Kidney epithelial cell (primary cell): Measurements from ENCODE around the gene RUBCN. TPM values are rescaled to one million over a fixed set of nuclear protein-coding genes. Genes with fewer than 3 reads are reported as not detected.
"Not testable (repeated sequence)": the region's sequence is repeated elsewhere in the genome, so short reads cannot be mapped to it uniquely, and the experiment has no call there.

Experiments used
- DNase-seq: peaks from one replicate; pipeline ENCODE4 v3.0.0-alpha.2; 2010; ENCODE audit warnings: low read depth
- H3K27me3 ChIP-seq: 2 replicates; pipeline ENCODE4 v1.6.0; 2011; ENCODE audit warnings: low read length; ENCODE audit not compliant: control insufficient read depth, insufficient read depth
- H3K36me3 ChIP-seq: 2 replicates; pipeline ENCODE4 v1.5.1; 2011; ENCODE audit warnings: low read length; ENCODE audit not compliant: control insufficient read depth, insufficient read depth
- H3K4me3 ChIP-seq: 2 replicates; pipeline ENCODE4 v1.5.1; 2011; ENCODE audit warnings: low read depth, mild to moderate bottlenecking, control low read depth, low read length
- total RNA-seq: library from RNA; depleted of rRNA; stranded (reverse); fragments of >200 nt; gene quantifications from 2 replicates; pipeline ENCODE4 v1.2.3, GENCODE V29; 2015
- TF ChIP-seq, protein P1 (sequence below): IDR thresholded peaks from 2 replicates; pipeline ENCODE4 v1.5.1; 2011; ENCODE audit warnings: mild to moderate bottlenecking, moderate library complexity, low read length, control low read depth, inconsistent platforms; ENCODE audit not compliant: insufficient read depth, poor library complexity, severe bottlenecking

RUBCN gene
- total RNA-seq, 1 donor from 2014 or later = 47.3 TPM

DNA sequence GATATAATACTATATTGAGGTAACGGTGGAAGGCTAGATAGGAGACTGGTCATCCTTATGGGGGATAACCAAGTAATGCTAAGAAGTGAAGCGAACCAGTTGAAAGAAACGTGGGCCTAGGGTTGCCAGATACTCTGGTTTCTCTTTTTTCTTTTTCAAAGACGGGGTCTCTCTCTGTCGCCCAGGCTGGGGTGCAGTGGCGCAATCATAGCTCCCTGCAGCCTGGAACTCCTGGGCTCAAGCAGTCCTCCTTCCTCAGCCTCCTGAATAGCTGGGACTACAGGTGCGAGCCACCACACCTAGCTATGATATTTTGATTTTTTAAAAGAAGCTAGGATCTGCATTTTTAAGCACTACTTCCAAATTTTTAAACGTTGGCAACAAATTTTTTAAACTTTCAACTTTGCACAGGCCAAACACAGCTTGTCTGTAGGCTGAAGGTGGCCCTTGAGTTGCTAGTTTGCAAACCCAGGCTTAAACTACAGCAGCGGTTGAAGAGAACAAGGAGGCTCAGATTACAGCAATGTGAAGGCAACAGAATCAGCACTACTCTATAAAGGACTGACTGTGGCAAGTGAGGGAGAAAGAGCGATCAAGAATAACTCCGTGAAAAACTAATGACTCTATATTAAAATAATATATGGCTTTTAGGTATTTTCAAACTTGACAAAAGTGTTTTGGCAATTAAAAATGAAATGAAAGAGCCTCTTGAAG lies 1.2 kb upstream of the RUBCN start:
- peak overlapping the region; percentile 93 for H3K4me3 ChIP-seq
- TF ChIP-seq, protein P1, sequence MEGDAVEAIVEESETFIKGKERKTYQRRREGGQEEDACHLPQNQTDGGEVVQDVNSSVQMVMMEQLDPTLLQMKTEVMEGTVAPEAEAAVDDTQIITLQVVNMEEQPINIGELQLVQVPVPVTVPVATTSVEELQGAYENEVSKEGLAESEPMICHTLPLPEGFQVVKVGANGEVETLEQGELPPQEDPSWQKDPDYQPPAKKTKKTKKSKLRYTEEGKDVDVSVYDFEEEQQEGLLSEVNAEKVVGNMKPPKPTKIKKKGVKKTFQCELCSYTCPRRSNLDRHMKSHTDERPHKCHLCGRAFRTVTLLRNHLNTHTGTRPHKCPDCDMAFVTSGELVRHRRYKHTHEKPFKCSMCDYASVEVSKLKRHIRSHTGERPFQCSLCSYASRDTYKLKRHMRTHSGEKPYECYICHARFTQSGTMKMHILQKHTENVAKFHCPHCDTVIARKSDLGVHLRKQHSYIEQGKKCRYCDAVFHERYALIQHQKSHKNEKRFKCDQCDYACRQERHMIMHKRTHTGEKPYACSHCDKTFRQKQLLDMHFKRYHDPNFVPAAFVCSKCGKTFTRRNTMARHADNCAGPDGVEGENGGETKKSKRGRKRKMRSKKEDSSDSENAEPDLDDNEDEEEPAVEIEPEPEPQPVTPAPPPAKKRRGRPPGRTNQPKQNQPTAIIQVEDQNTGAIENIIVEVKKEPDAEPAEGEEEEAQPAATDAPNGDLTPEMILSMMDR = no peak

DNA sequence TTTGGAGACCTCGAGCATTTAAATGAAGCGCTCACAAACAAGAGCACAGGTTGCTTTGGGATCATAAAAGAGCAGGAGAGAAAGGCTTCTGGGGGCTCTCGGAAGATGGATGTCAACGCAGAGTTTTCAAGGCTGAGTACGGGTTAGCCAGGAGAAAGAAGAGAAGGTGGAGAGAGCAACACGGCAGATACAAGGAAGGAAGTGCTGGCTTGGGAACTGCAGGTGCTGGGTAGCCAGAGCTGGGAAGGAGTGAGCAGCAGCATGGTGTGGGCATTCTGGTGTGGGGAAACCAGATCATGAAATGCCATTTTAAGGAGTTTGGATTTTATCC lies 580 bp upstream of the RUBCN start:
- H3K4me3 ChIP-seq = peak overlapping the region; percentile 93
- TF ChIP-seq, protein P1 = no peak
- no peak for DNase-seq
- H3K36me3 ChIP-seq = no peaks in the 10 kb centered on the region
- no peaks in the 10 kb centered on the region for H3K27me3 ChIP-seq

More for the DNA sequence above, 1.2 kb upstream of the RUBCN start:
- no peaks in the 10 kb centered on the region for H3K36me3 ChIP-seq
- H3K27me3 ChIP-seq = no peaks in the 10 kb centered on the region
- no peak for DNase-seq

DNA sequence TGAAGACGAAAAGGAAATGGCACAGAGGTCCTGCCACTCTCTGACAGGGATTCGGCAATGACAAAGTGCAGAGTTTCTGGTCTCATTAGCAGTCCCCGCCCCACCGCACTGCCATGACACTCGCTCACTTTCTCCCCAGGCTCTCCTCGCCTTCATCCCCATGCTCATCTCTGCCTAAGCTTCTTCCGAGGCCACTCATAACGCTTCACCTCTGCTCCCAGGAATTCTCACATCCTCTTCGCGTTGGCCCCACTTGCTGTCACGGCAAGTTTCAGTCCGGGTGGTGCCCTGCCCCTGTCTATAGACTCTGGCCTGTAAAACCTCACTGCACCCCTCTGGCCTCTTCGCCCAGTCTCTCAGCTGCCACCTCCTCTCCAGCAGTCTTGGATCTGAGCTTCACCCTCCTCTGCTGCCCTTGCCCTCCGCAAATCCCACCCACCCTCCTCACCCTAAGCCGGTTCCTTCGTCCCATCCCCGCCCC lies 654 bp downstream of the RUBCN start:
- DNase-seq = no peak
- TF ChIP-seq, protein P1 = no peak
- Histone ChIP-seq H3K36me3 (no peaks in the 10 kb centered on the region), H3K27me3 (no peaks in the 10 kb centered on the region), H3K4me3 (peak overlapping the region; percentile 93)

DNA sequence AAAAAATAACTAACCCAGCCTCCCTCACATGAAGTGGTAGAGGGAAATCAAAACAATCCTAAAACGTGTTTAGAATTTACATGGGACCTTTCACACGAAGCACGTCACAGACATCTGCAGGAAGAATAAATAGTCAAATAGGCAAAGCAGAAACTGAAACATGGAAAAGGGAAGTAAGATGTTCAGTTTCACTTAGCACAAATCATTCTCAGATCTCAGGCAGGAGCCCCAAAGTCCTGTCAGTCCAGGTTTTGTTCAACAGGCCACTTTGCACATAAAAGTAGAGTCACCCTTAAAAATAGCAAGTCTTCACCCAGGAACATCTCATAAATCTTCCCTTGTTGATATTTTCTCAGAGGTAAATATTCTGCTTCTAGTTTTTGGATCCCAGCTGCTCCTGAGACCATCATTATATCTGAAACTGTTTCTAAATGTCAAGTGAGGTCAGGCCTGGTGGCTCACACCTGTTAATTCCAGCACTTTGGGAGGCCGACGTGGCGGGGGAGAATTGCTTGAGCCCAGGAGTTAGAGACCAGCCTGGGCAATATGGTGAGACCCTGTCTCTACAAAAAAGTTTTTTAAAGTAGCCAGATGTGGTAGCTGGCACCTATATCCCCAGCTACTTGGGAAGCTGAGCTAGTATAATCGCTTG lies 1.9 kb downstream of the RUBCN start:
- H3K4me3 ChIP-seq = no peak overlapping the region
- TF ChIP-seq, protein P1 = no peak
- no peaks in the 10 kb centered on the region for H3K36me3 ChIP-seq
- no peak for DNase-seq
- H3K27me3 ChIP-seq = no peaks in the 10 kb centered on the region

DNA sequence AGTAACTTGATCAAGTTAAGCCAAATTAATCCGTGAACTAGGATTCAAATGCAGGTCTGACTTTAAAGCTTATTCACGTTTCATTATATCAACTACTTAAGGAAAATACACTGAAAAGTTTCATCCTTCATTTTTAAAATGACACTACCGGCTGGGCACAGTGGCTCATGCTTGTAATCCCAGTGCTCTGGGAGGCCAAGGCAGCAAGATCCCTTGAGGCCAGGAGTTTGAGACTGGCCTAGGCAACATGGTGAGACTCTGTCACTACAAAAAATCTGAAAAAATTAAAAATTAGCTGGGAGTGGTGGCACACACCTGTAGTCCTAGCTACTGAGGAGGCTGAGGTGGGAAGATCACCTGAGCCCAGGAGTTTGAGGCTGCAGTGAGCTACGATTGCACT lies 3.7 kb downstream of the RUBCN start:
- H3K27me3 ChIP-seq = no peaks in the 10 kb centered on the region
- DNase-seq = no peak
- H3K4me3 ChIP-seq = no peak overlapping the region
- no peaks in the 10 kb centered on the region for H3K36me3 ChIP-seq
- TF ChIP-seq, protein P1 = no peak

DNA sequence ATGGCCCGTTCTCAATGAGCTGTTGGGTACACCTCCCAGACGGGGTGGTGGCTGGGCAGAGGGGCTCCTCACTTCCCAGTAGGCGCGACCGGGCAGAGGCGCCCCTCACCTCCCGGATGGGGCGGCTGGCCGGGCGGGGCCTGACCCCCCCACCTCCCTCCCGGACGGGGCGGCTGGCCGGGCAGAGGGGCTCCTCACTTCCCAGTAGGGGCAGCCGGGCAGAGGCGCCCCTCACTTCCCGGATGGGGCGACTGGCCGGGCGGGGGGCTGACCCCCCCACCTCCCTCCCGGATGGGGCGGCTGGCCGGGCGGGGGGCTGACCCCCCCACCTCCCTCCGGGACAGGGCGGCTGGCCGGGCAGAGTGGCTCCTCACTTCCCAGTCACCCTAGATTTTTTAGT lies 5.2 kb downstream of the RUBCN start:
- H3K27me3 ChIP-seq, H3K4me3 ChIP-seq, DNase-seq, H3K36me3 ChIP-seq: not testable (repeated sequence)

DNA sequence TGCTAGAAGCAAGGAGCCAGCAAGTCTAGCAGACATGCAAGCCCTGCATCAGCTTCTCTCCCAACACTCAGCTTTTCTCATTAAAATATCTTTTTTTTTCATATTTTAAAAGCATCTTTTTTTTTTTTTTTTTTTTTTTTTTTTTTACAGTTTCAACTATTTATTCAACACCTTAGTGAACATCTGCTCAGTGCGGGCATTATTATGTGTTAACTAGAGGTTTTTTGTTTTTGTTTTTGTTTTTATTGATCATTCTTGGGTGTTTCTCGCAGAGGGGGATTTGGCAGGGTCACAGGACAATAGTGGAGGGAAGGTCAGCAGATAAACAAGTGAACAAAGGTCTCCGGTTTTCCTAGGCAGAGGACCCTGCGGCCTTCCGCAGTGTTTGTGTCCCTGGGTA lies 5.9 kb downstream of the RUBCN start:
- H3K36me3 ChIP-seq, H3K4me3 ChIP-seq, DNase-seq, H3K27me3 ChIP-seq: not testable (repeated sequence)
